Inferior parietal cortex (tissue), 1 donor: Measurements from ENCODE around the gene AMIGO2.

ENCODE experiments used
- DNase-seq: peaks from one replicate; pipeline ENCODE4 v3.0.0-alpha.2; 2016; ENCODE audit errors: extremely low spot score

The AMIGO2 gene

DNA sequence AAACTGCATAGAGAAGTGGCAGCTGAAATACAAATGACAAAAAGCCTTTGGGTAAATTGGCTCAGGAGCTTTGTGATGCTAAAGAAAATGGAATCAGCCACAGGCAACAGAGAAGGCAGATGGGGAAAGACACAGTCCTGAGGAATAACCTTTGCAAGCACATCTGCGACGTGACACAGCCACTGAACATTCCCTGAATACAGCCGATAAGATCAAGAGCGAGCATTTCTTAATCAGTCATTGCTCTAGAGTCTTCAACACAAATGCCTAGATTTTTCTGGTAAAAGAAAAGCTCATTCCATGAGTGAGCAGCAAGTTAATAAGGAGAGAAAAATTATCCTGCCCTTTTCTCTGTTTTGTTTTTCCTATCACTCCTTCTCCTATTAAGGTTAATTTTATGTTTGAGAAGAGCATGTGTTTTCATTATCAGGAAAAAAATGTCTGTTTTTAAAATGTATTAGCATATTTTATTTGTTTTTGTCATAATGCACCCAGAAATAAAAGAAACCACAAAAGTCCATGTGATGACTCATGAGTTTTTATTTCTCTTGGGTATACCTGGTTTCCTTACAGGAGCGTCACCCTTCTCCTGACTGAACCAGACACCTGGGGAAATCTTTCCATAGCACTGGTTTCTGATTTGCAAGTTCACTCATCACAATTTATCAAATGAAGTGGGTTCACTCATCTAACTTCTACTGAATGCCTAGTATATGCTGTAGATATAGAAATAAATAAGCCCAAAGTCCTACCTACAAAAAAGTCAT is 45.8 kb downstream of the AMIGO2 start:
- no peak for DNase-seq

DNA sequence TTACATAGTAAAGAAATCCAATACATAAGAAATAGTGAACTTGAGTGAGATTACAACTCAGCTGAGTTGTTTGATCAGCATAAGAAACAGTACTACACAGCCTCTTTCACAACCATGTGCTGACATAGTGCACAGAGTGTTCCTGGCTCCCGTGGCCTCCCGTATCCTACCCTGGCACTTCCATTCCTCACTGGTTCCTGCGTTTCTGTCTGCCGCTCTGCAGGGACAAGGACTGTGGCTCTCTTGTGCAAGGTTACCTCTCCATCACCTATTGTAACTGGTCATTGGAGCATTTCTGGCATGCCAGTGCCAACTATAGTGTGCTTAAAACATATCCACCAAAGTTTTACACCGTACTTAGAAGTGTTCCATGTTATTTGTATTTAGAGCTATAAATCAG is 46.7 kb downstream of the AMIGO2 start:
- DNase-seq = no peak

DNA sequence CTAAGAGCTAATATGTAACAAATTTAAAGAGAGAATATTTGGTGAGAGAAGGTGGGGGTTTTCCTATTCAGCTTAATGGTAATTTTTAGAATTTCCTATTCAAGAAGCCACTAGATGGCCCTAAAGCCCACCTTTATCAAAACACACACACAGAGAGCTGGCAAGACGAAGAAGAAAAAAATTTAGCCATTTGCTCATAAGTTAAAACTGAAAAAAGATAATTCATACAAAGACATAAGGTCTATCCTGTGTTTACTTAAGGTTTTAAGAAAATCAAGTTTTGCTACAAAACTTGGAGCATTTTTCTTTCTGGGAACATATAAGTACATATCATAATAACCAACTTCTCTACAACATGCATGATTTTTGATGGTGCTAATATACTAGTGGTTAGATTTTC is 47.1 kb downstream of the AMIGO2 start:
- DNase-seq = peak; percentile 62

DNA sequence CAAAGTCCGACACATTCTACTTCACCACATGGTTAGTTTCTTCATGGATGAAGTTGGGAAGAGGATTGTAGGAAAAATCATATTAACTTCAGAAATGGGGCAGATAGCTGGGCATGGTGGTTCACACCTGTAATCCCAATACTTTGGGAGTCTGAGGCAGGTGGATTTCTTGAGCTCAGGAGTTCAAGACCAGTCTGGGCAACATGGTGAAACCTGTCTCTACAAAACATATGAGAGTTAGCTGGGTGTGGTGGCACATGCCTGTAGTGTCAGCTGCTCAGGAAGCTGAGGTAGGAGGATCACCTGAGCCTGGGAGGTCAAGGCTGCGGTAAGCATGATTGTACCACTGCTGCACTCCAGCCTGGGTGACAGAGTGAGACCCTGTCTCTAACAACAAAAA is 49.9 kb downstream of the AMIGO2 start:
- no peak for DNase-seq

DNA sequence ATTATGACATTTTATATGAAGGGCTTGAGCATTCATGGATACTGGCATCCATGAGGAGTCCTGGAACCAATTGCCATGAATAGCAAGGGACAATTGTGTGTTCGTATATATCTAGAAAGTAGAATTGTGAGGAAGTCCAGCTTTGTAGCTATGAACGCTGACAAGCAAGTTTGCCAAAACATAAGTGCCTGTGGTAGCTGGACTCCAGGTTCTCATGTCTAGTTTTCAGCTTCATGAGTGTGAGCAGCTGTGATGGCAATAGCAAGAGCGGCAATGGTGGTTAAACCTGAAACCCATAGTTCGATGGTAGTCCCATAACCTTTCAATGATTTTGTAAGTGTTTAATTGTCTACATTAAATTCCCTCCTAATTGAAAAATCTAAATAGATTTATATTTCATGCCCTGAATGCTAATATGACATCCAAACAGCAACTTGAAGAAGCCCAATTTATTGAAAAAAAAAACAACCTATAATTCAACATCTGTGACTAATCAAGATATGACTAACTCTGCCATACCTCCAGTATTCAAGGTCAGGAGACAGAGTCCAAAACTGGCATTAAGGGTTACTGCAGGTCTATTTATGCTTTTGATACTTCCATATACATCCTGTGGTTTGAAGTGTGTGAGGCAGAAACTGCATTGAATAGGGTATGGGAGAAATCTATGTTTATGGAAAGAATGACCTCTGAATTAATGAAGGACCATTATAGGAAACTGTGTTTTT is 50.6 kb downstream of the AMIGO2 start:
- no peak for DNase-seq

DNA sequence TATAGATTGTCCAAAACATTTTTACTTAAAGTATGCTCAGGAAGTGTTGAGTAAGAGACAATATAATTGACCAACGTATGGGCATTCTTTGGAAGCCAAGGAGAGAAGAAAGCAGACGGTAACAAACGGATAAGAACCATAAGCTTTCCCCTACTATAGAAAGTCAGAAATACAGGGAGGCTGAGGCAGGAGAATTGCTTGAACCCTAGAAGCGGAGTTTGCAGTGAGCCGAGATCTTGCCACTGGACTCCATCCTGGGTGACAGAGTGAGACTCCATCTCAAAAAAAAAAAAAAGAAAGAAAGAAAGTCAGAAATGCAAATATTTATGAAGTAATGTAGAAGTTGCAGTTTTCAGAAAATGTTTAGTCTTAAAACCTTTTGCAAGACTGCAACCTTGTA is 51.6 kb downstream of the AMIGO2 start:
- DNase-seq = no peak
